HCT116 (cell line): Measurements from ENCODE around the gene ATF2. TPM values are rescaled to one million over a fixed set of nuclear protein-coding genes. Genes with fewer than 3 reads are reported as not detected.

Source experiments
- ATAC-seq: fragments of 200-7000 bp; cut with Tn5 transposase; 2 replicates; pipeline ENCODE4 v1.9.1; 2020; ENCODE audit warnings: mild to moderate bottlenecking, moderate library complexity
- BruUV-seq: library from RNA; stranded (reverse); fragments of 400-500 nt; replicated peaks from 2 replicates; lab custom pipeline; 2021; lab: Mats Ljungman, UMichigan
- CTCF ChIA-PET: fragments of 300-600 bp; sonication (Branson Sonifier 250); formaldehyde crosslinking; loops from one replicate; lab custom pipeline; 2021; ENCODE audit warnings: antibody characterized with exemption; lab: Charles Lee
- POLR2A ChIA-PET: fragments of 300-600, 350-600 bp; sonication (Branson Sonifier 250); formaldehyde crosslinking; loops from one replicate; lab custom pipeline; 2021; ENCODE audit warnings: antibody characterized with exemption; lab: Charles Lee
- RAD21 ChIA-PET, 2 experiments: fragments of 300-600 bp; sonication (Branson Sonifier 250); formaldehyde crosslinking; loops; one replicate each; lab custom pipeline; 2023; ENCODE audit warnings: low total read pairs in 2 of 2; ENCODE audit not compliant: uncharacterized antibody in 2 of 2, unreplicated experiment in 2 of 2, low non-redundant PET in 1 of 2; lab: Charles Lee
- DNase-seq: peaks from one replicate; pipeline ENCODE4 v3.0.0-alpha.2; 2010; ENCODE audit warnings: low read depth, low spot score
- H2AFZ ChIP-seq: fragments of 200-600 bp; shearing (Covaris generic), sonication (generic); 2 replicates; pipeline ENCODE4 v1.6.1; 2017; ENCODE audit warnings: low read depth, mixed run types, mixed read lengths, antibody characterized with exemption, low read length; ENCODE audit not compliant: poor library complexity, severe bottlenecking
- H3K27ac ChIP-seq: 2 replicates; pipeline ENCODE4 v1.5.1; 2012; ENCODE audit warnings: low read depth, low read length
- H3K27me3 ChIP-seq: fragments of 200-600 bp; sonication (generic); 2 replicates; pipeline ENCODE4 v1.6.1; 2016; ENCODE audit warnings: mixed run types, low read length, mixed read lengths; ENCODE audit not compliant: insufficient read depth
- H3K36me3 ChIP-seq, 2 experiments: fragments of 200-500 bp in 1 of 2; fragments of 200-600 bp in 1 of 2; sonication (Bioruptor generic) in 1 of 2; sonication (generic) in 1 of 2; 2 replicates each; pipeline versions ENCODE4 v1.5.1 to v1.6.1; 2014 to 2016; ENCODE audit warnings: low read length in 2 of 2, inconsistent platforms in 1 of 2, mixed read lengths in 1 of 2, mixed run types in 1 of 2; ENCODE audit not compliant: insufficient read depth in 2 of 2, control insufficient read depth in 1 of 2
- H3K4me1 ChIP-seq, 2 experiments: fragments of 200-600 bp in 1 of 2; sonication (generic) in 1 of 2; 2 replicates each; pipeline versions ENCODE4 v1.5.1 to v1.6.1; 2012 to 2017; ENCODE audit warnings: low read length in 2 of 2, inconsistent platforms in 1 of 2, mild to moderate bottlenecking in 1 of 2, mixed read lengths in 1 of 2, mixed run types in 1 of 2, moderate library complexity in 1 of 2; ENCODE audit not compliant: insufficient read depth in 2 of 2, control insufficient read depth in 1 of 2
- H3K4me2 ChIP-seq: fragments of 200-600 bp; sonication (generic); 2 replicates; pipeline ENCODE4 v1.6.1; 2017; ENCODE audit warnings: mixed run types, low read length, mixed read lengths
- H3K4me3 ChIP-seq, 2 experiments: fragments of 200-600 bp in 1 of 2; sonication (generic) in 1 of 2; replicated peaks in 1 of 2; 2 replicates each; pipeline ENCODE4 v1.5.1; 2011 to 2016; ENCODE audit warnings: low read length in 2 of 2, control low read depth in 1 of 2, low read depth in 1 of 2, mild to moderate bottlenecking in 1 of 2, mixed read lengths in 1 of 2, mixed run types in 1 of 2
- H3K79me2 ChIP-seq: fragments of 200-600 bp; sonication (generic); 2 replicates; pipeline ENCODE4 v1.6.1; 2017; ENCODE audit warnings: mild to moderate bottlenecking, mixed run types, low read length, moderate library complexity, mixed read lengths; ENCODE audit not compliant: insufficient read depth
- H3K9ac ChIP-seq: fragments of 200-600 bp; sonication (generic); 2 replicates; pipeline ENCODE4 v1.6.1; 2016; ENCODE audit warnings: low read length, mixed read lengths
- H3K9me2 ChIP-seq: fragments of 200-600 bp; sonication (generic), shearing (Covaris generic); 2 replicates; pipeline ENCODE4 v1.6.1; 2017; ENCODE audit warnings: mixed run types, mild to moderate bottlenecking, moderate library complexity; ENCODE audit not compliant: insufficient read depth
- H3K9me3 ChIP-seq, 2 experiments: fragments of 200-500 bp in 1 of 2; fragments of 200-600 bp in 1 of 2; sonication (Bioruptor generic) in 1 of 2; sonication (generic) in 1 of 2; 2 replicates each; pipeline ENCODE4 v1.6.1; 2014 to 2017; ENCODE audit warnings: low read length in 2 of 2, mixed read lengths in 2 of 2, inconsistent platforms in 1 of 2, low read depth in 1 of 2, mild to moderate bottlenecking in 1 of 2, mixed run types in 1 of 2, moderate library complexity in 1 of 2; ENCODE audit not compliant: control insufficient read depth in 1 of 2, insufficient read depth in 1 of 2
- H4K20me1 ChIP-seq: fragments of 200-600 bp; sonication (generic), shearing (Covaris generic); 2 replicates; pipeline ENCODE4 v1.6.1; 2017; ENCODE audit warnings: mixed run types, mild to moderate bottlenecking, moderate library complexity; ENCODE audit not compliant: insufficient read depth
- ATF3 ChIP-seq: IDR thresholded peaks from 2 replicates; pipeline ENCODE4 v1.6.1; 2012
- CBX3 ChIP-seq: IDR thresholded peaks from 2 replicates; pipeline ENCODE4 v1.6.1; 2012; ENCODE audit warnings: low read depth
- CEBPB ChIP-seq: IDR thresholded peaks from 2 replicates; pipeline ENCODE4 v1.6.1; 2012; ENCODE audit warnings: low read depth
- EZH2 ChIP-seq: fragments of 200-600 bp; sonication (generic); IDR thresholded peaks from 2 replicates; pipeline ENCODE4 v1.6.1; 2017; ENCODE audit warnings: antibody characterized with exemption, mixed run types
- JUND ChIP-seq: IDR thresholded peaks from 2 replicates; pipeline ENCODE4 v1.6.1; 2012
- POLR2A ChIP-seq: IDR thresholded peaks from 2 replicates; pipeline ENCODE4 v1.7.0; 2011; ENCODE audit warnings: borderline replicate concordance; ENCODE audit not compliant: insufficient read depth, insufficient read length; ENCODE audit errors: extremely low read depth
- POLR2AphosphoS5 ChIP-seq: IDR thresholded peaks from 2 replicates; pipeline ENCODE4 v1.6.1; 2011; ENCODE audit warnings: mild to moderate bottlenecking, low read depth, low read length, moderate library complexity
- REST ChIP-seq: IDR thresholded peaks from 2 replicates; pipeline ENCODE4 v1.6.1; 2012; ENCODE audit warnings: low read depth
- SIN3A ChIP-seq: IDR thresholded peaks from 2 replicates; pipeline ENCODE4 v1.6.1; 2012; ENCODE audit warnings: low read depth
- SRF ChIP-seq: IDR thresholded peaks from 2 replicates; pipeline ENCODE4 v1.6.1; 2012; ENCODE audit warnings: low read depth
- TCF7L2 ChIP-seq: IDR thresholded peaks from 2 replicates; pipeline ENCODE4 v1.7.0; 2011; ENCODE audit warnings: borderline replicate concordance, inconsistent platforms; ENCODE audit not compliant: insufficient read depth, insufficient read length; ENCODE audit errors: extremely low read depth
- ZFX ChIP-seq: fragments of 450-650 bp; IDR thresholded peaks from 2 replicates; pipeline ENCODE4 v1.6.1; 2017
- intact Hi-C: fragments of 100-400 bp; cut with micrococcal nuclease; formaldehyde crosslinking; loops from 2 replicates; pipeline ENCODE4 v1.10.0; 2022
- total RNA-seq: library from RNA; stranded (reverse); gene quantifications from one replicate; pipeline ENCODE4 v1.2.1, GENCODE V29; 2021; ENCODE audit not compliant: unreplicated experiment

The ATF2 gene
- total RNA-seq, 1 experiment from 2014 or later, result 29.6 TPM

- Histone ChIP-seq H3K36me3 (no peaks in the 10 kb centered on the region), H3K4me2 (no peak overlapping the region), H2AFZ (no peak overlapping the region), H3K9me3 (no peaks in the 10 kb centered on the region), H3K9ac (no peak overlapping the region), H4K20me1 (no peaks in the 10 kb centered on the region), H3K27me3 (no peaks in the 10 kb centered on the region), H3K4me1 (no peaks in the 10 kb centered on the region), H3K27ac (no peak overlapping the region), H3K4me3 (no peak overlapping the region), H3K9me2 (no peaks in the 10 kb centered on the region), H3K79me2 (peaks cover 14% of the 10 kb centered on the region)
- intact Hi-C loops, result no loop called here
- no TSS peak for BruUV-seq
- CTCF ChIA-PET, result no interaction called here
- no peak for ATAC-seq
- no peak for TF ChIP-seq CEBPB
- TF ChIP-seq JUND, result no peak
- no peak for TF ChIP-seq EZH2
- no peak for TF ChIP-seq CBX3
- no peak for TF ChIP-seq SIN3A
- TF ChIP-seq POLR2A, result no peak
- TF ChIP-seq SRF, result no peak
- TF ChIP-seq ATF3, result no peak
- TF ChIP-seq POLR2AphosphoS5, result no peak
- no peak for TF ChIP-seq ZFX
- no peak for TF ChIP-seq REST
- no peak for TF ChIP-seq TCF7L2
- POLR2A ChIA-PET, result no interaction called here
- RAD21 ChIA-PET, result no interaction called here
- DNase-seq, result no peak
Observed at GRCh38 chr2:175135862-175136261, 32.1 kb downstream of the ATF2 start.
